Activated naive CD4-positive, alpha-beta T cell treated with anti-CD3 and anti-CD28 coated beads, Interleukin-2, amount 50 U/mL, for 24 hours (primary cell): Measurements from ENCODE around the gene SESN1.
A peak's percentile ranks its signal among the peaks of the same experiment; 100 is the strongest.

ENCODE experiments used
- H3K27ac Mint-ChIP-seq: one replicate; pipeline ENCODE4 v1.8.0; 2021; ENCODE audit warnings: mild to moderate bottlenecking, mixed read lengths
- H3K27me3 Mint-ChIP-seq: one replicate; pipeline ENCODE4 v1.8.0; 2021; ENCODE audit warnings: mixed read lengths
- H3K36me3 Mint-ChIP-seq: one replicate; pipeline ENCODE4 v1.8.0; 2021; ENCODE audit warnings: mixed read lengths
- H3K4me1 Mint-ChIP-seq: one replicate; pipeline ENCODE4 v1.8.0; 2021; ENCODE audit warnings: mixed read lengths
- H3K4me3 Mint-ChIP-seq: one replicate; pipeline ENCODE4 v1.8.0; 2021; ENCODE audit warnings: mild to moderate bottlenecking, mixed read lengths
- H3K9me3 Mint-ChIP-seq: one replicate; pipeline ENCODE4 v1.8.0; 2021; ENCODE audit warnings: mixed read lengths

Gene SESN1

GRCh38 chr6:109009236-109009961, 85.2 kb downstream of the SESN1 start:
- no peaks in the 10 kb centered on the region for H3K27me3 Mint-ChIP-seq
- H3K9me3 Mint-ChIP-seq = no peaks in the 10 kb centered on the region
- H3K27ac Mint-ChIP-seq = peak overlapping the region; percentile 98
- peaks cover 1% of the 10 kb centered on the region for H3K36me3 Mint-ChIP-seq
- H3K4me1 Mint-ChIP-seq = peaks cover 72% of the 10 kb centered on the region
- H3K4me3 Mint-ChIP-seq = peak overlapping the region; percentile 92

DNA sequence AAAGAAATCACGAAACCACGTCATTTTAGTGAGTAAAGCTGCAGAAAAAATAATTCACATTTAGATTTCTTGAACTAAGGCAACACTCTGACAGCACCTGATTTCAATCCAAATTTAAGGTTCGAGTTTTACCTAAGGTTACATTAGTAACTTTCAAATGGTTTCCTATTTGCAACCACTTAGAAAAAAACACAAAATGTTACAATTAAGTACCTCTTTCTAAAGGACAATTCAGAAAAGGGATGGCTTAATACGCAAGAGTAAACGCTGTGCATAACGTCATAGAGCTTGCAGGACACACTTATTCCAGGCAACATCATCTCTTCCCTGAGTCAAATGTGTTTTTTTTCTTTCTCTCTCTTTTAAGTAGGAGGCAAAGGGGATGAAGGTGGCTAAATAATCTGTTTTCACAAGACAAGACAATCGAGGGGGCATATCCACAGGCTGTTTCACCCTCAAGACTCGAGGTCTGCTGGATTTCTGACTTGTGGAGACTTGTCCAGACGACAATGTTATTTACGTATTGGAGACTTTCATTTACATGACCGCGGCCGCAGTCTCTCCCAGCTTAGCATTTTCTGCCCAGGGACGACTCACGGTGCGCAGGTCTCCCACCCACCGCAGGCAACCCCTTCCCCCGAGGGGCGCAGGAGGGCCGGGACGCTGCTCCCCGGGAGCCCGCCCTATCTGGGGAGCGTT, 86.0 kb downstream of the SESN1 start:
- H3K27ac Mint-ChIP-seq = peak overlapping the region; percentile 92
- no peaks in the 10 kb centered on the region for H3K27me3 Mint-ChIP-seq
- H3K4me3 Mint-ChIP-seq = peak overlapping the region; percentile 95
- peaks cover 1% of the 10 kb centered on the region for H3K36me3 Mint-ChIP-seq
- H3K9me3 Mint-ChIP-seq = no peaks in the 10 kb centered on the region
- H3K4me1 Mint-ChIP-seq = peaks cover 70% of the 10 kb centered on the region

DNA sequence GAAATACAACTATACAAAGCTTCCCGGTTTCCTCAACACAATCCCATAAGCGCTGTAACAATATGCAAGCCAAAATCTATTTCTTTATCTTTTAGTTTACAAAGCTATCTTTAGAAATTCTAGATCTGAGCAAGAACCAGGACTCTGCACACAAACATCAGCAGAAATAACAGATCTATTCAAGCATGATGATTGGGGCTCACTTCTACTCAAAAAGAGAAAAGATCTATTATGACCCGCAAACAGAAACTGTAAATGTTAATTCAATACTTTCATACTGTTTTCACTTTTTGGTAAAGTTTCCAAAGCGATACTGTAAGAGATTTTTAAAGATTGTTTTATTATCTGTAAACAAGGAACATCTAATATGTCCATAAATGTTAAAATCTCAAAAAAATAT, 86.6 kb downstream of the SESN1 start:
- H3K27ac Mint-ChIP-seq = peak overlapping the region; percentile 92
- H3K4me1 Mint-ChIP-seq = peaks cover 69% of the 10 kb centered on the region
- peak overlapping the region; percentile 95 for H3K4me3 Mint-ChIP-seq
- no peaks in the 10 kb centered on the region for H3K27me3 Mint-ChIP-seq
- H3K36me3 Mint-ChIP-seq = peaks cover 1% of the 10 kb centered on the region
- H3K9me3 Mint-ChIP-seq = no peaks in the 10 kb centered on the region

- H3K27me3 Mint-ChIP-seq = no peaks in the 10 kb centered on the region
Observed at GRCh38 chr6:109007521-109007920, 87.1 kb downstream of the SESN1 start.

GRCh38 chr6:109006818-109007217, 87.8 kb downstream of the SESN1 start:
- H3K9me3 Mint-ChIP-seq = no peaks in the 10 kb centered on the region
- H3K4me1 Mint-ChIP-seq = peaks cover 71% of the 10 kb centered on the region
- H3K27me3 Mint-ChIP-seq = no peaks in the 10 kb centered on the region
- H3K27ac Mint-ChIP-seq = peak overlapping the region; percentile 33
- H3K4me3 Mint-ChIP-seq = peak overlapping the region; percentile 95
- H3K36me3 Mint-ChIP-seq = peaks cover 1% of the 10 kb centered on the region

More at GRCh38 chr6:109007521-109007920, 87.1 kb downstream of the SESN1 start:
- Mint-ChIP-seq H3K9me3 (no peaks in the 10 kb centered on the region), H3K4me3 (peak overlapping the region; percentile 95), H3K36me3 (peaks cover 1% of the 10 kb centered on the region), H3K4me1 (peaks cover 68% of the 10 kb centered on the region), H3K27ac (peak overlapping the region; percentile 92)

GRCh38 chr6:109002882-109003281, 91.8 kb downstream of the SESN1 start:
- Mint-ChIP-seq H3K27me3 (no peaks in the 10 kb centered on the region), H3K27ac (no peak overlapping the region), H3K36me3 (peaks cover 3% of the 10 kb centered on the region), H3K4me3 (no peak overlapping the region), H3K4me1 (peaks cover 53% of the 10 kb centered on the region), H3K9me3 (no peaks in the 10 kb centered on the region)

DNA sequence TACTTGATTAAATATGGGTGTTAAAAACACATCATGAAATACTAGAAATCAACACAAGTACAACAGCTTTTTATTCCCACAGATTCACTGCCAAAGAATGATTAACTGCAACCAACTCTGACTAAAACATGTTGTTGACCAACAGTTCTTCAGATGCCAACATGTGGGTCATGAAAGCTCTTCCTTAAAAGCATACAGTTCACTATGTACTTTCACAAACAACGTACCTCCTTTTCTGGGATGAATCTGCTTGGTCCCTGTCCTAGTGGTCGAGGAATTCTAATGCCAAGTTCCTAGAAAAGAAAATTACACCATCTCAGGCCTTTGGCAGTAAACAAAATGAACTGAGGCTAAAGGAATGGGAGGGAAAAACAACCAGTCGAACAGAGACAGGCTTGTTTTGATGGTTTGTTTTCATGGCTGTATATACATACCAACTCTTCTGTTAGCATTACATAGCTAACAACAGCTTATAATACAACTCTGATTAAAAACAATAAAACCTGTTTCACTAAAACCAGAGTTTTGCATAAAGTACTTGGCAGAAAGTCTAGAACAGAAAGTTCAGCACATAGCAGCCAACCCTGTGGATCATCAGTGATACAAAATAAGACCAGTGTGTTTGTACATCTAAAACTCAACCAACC, 92.5 kb downstream of the SESN1 start:
- Mint-ChIP-seq H3K27me3 (no peaks in the 10 kb centered on the region), H3K4me1 (peaks cover 46% of the 10 kb centered on the region), H3K27ac (no peak overlapping the region), H3K4me3 (no peak overlapping the region), H3K36me3 (peaks cover 8% of the 10 kb centered on the region), H3K9me3 (no peaks in the 10 kb centered on the region)

DNA sequence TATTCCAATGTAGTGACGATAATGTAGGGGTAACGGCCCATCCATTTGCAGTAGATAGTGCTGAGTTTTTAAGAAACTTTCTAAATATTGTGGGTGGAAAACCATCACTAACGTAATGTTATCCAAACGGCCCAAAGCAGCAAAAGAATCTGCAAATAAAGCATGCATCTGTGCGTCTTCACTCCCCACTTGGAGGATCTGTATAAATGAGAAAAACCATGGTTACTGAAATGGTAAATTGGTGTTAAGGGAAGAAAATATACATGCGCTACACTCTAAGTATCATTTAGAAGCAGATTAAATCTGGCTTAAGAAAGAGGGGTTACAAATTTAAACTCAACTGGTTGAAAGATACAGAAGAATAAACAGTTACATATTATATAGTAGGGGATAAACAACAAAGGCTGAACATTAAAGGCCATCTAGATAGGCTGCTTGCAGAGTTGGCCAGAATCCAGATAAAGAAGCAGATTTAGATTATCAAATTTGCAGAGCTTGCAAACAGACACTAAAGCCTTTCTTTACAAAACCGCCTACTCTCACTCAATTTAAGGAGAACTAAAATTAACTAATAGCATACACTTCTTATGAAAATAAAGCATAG, 93.3 kb downstream of the SESN1 start:
- H3K9me3 Mint-ChIP-seq = no peaks in the 10 kb centered on the region
- H3K4me3 Mint-ChIP-seq = no peak overlapping the region
- no peaks in the 10 kb centered on the region for H3K27me3 Mint-ChIP-seq
- peak overlapping the region; percentile 53 for H3K27ac Mint-ChIP-seq
- H3K4me1 Mint-ChIP-seq = peaks cover 38% of the 10 kb centered on the region
- peaks cover 8% of the 10 kb centered on the region for H3K36me3 Mint-ChIP-seq

GRCh38 chr6:109000289-109000688, 94.4 kb downstream of the SESN1 start:
- peaks cover 30% of the 10 kb centered on the region for H3K4me1 Mint-ChIP-seq
- no peaks in the 10 kb centered on the region for H3K27me3 Mint-ChIP-seq
- peaks cover 9% of the 10 kb centered on the region for H3K36me3 Mint-ChIP-seq
- no peak overlapping the region for H3K4me3 Mint-ChIP-seq
- no peaks in the 10 kb centered on the region for H3K9me3 Mint-ChIP-seq
- H3K27ac Mint-ChIP-seq = no peak overlapping the region

DNA sequence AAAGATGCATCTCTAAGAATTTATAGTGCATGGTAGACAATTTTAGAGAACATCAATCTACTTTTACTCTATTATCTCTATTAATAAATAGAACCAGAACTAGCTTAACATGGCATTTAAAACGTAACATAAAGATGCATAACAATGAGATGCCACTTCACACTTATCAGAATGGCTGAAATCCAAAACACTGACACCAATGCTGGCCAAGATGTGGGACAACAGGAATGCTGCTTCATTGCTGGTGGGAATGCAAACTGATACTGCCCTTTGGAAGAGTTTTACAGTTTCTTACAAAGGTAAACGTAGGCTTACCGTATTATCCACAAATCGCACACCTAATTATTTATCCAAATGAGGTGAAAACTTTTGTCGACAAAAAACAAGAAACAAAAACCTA, 95.2 kb downstream of the SESN1 start:
- Mint-ChIP-seq H3K27me3 (no peaks in the 10 kb centered on the region), H3K36me3 (peaks cover 9% of the 10 kb centered on the region), H3K27ac (no peak overlapping the region), H3K4me3 (no peak overlapping the region), H3K9me3 (no peaks in the 10 kb centered on the region), H3K4me1 (peaks cover 22% of the 10 kb centered on the region)

- peaks cover 10% of the 10 kb centered on the region for H3K36me3 Mint-ChIP-seq
- peaks cover 15% of the 10 kb centered on the region for H3K4me1 Mint-ChIP-seq
- H3K9me3 Mint-ChIP-seq = no peaks in the 10 kb centered on the region
- H3K27ac Mint-ChIP-seq = no peak overlapping the region
- H3K4me3 Mint-ChIP-seq = no peak overlapping the region
- no peaks in the 10 kb centered on the region for H3K27me3 Mint-ChIP-seq
Observed at GRCh38 chr6:108998485-108998884, 96.2 kb downstream of the SESN1 start.

GRCh38 chr6:108996208-108996607, 98.4 kb downstream of the SESN1 start:
- Mint-ChIP-seq H3K27me3 (no peaks in the 10 kb centered on the region), H3K9me3 (no peaks in the 10 kb centered on the region), H3K27ac (no peak overlapping the region), H3K4me1 (no peaks in the 10 kb centered on the region), H3K36me3 (peaks cover 17% of the 10 kb centered on the region), H3K4me3 (no peak overlapping the region)

- H3K36me3 Mint-ChIP-seq = peaks cover 24% of the 10 kb centered on the region
Observed at GRCh38 chr6:108995296-108995695, 99.3 kb downstream of the SESN1 start.

GRCh38 chr6:108993876-108994275, 100.8 kb downstream of the SESN1 start:
- no peaks in the 10 kb centered on the region for H3K27me3 Mint-ChIP-seq
- H3K36me3 Mint-ChIP-seq = peaks cover 29% of the 10 kb centered on the region
- H3K4me3 Mint-ChIP-seq = no peak overlapping the region
- H3K9me3 Mint-ChIP-seq = no peaks in the 10 kb centered on the region
- H3K27ac Mint-ChIP-seq = no peak overlapping the region
- H3K4me1 Mint-ChIP-seq = no peaks in the 10 kb centered on the region

More at GRCh38 chr6:108995296-108995695, 99.3 kb downstream of the SESN1 start:
- H3K4me3 Mint-ChIP-seq = no peak overlapping the region
- H3K27me3 Mint-ChIP-seq = no peaks in the 10 kb centered on the region
- no peaks in the 10 kb centered on the region for H3K4me1 Mint-ChIP-seq
- no peak overlapping the region for H3K27ac Mint-ChIP-seq
- no peaks in the 10 kb centered on the region for H3K9me3 Mint-ChIP-seq

- Mint-ChIP-seq H3K4me1 (no peaks in the 10 kb centered on the region), H3K4me3 (no peak overlapping the region), H3K27me3 (no peaks in the 10 kb centered on the region), H3K9me3 (no peaks in the 10 kb centered on the region), H3K36me3 (peaks cover 27% of the 10 kb centered on the region), H3K27ac (no peak overlapping the region)
Observed at GRCh38 chr6:108989700-108990099, 104.9 kb downstream of the SESN1 start.

GRCh38 chr6:108988765-108989164, 105.9 kb downstream of the SESN1 start:
- H3K27ac Mint-ChIP-seq = no peak overlapping the region
- no peaks in the 10 kb centered on the region for H3K4me1 Mint-ChIP-seq
- no peaks in the 10 kb centered on the region for H3K9me3 Mint-ChIP-seq
- H3K36me3 Mint-ChIP-seq = peaks cover 30% of the 10 kb centered on the region
- H3K27me3 Mint-ChIP-seq = no peaks in the 10 kb centered on the region
- no peak overlapping the region for H3K4me3 Mint-ChIP-seq
